Astrocyte (in vitro differentiated cells and primary cell): Measurements from ENCODE around the gene DNPEP.

Experiments
- CTCF ChIP-seq: IDR thresholded peaks from 2 replicates; pipeline ENCODE4 v1.5.1; 2011; ENCODE audit warnings: low read depth, mild to moderate bottlenecking, inconsistent platforms, low read length, moderate library complexity; ENCODE audit not compliant: insufficient read depth
- EZH2 ChIP-seq: IDR thresholded peaks from 2 replicates; pipeline ENCODE4 v1.6.1; 2012; ENCODE audit warnings: mild to moderate bottlenecking, low read length, inconsistent platforms; ENCODE audit not compliant: insufficient read depth

DNA sequence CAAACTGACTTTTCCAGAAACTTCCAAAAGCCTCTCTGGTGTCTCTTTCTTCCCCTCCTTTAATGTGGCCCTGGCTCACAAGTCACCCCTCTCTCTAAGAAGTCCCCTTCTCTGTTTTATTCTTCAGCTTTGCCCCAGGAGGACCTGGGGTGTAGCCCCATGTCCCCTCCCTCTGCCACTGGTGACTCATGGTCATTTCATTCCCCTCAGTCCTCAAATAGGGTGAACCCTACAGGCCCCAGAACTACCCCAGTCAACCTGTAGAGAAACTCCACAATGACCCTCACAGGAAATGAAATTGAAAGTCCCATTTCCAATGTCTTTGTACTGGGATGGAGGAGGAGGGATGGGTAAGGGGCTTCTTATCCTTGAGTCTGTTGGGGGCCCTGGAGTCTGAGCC is 40.8 kb upstream of the DNPEP start:
- TF ChIP-seq CTCF (no peak), EZH2 (no peak)
